GM19193 (cell line): ENCODE data around the gene GPR37.

Source experiments
- POLR2A ChIP-seq: IDR thresholded peaks from 4 replicates; pipeline ENCODE4 v1.6.1; 2011; ENCODE audit not compliant: insufficient read depth, insufficient read length; ENCODE audit errors: extremely low read depth

The GPR37 gene

DNA sequence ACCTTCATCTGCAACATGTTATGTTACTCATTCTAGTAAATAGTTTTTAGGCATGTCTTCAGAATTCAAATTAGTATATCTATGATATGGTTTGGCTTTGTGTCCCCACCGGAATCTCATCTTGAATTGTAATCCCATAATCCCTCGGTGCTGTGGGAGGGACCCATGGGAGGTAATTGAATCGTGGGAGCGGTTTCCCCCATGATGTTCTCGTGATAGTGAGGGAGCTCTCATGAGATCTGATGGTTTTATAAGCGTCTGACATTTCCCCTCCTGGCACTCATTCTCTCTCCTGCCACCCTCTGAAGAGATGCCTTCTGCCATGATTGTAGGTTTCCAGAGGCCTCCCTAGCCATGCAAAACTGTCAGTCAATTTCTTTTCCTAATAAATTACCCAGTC, 20.4 kb upstream of the GPR37 start:
- no peak for TF ChIP-seq POLR2A

GRCh38 chr7:124784879-124785818, 19.6 kb upstream of the GPR37 start:
- no peak for TF ChIP-seq POLR2A

DNA sequence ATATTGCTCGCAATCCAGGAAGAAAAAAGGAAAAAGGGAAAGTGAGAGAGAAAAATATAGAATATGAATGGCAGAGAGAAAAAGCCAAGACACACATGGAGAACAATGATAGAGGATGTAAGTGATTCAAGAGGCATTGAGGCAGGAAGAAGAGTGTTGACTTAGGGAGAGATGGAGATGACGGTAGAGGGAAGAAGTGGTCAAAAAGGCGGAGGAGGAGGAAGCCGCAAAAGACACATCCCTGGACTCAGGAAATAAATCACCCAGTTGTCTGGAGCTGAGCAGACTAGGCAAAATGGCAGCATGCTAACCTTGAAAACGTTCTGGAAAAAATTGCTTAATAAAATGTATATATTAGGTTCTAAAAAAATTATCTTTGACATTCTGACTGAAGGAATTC, 17.7 kb upstream of the GPR37 start:
- no peak for TF ChIP-seq POLR2A

GRCh38 chr7:124781907-124782734, 16.5 kb upstream of the GPR37 start:
- TF ChIP-seq POLR2A: no peak

- no peak for TF ChIP-seq POLR2A
Observed at GRCh38 chr7:124781418-124781817, 15.8 kb upstream of the GPR37 start.

GRCh38 chr7:124780608-124781007, 15.0 kb upstream of the GPR37 start:
- no peak for TF ChIP-seq POLR2A

GRCh38 chr7:124780056-124780455, 14.5 kb upstream of the GPR37 start:
- TF ChIP-seq POLR2A: no peak

DNA sequence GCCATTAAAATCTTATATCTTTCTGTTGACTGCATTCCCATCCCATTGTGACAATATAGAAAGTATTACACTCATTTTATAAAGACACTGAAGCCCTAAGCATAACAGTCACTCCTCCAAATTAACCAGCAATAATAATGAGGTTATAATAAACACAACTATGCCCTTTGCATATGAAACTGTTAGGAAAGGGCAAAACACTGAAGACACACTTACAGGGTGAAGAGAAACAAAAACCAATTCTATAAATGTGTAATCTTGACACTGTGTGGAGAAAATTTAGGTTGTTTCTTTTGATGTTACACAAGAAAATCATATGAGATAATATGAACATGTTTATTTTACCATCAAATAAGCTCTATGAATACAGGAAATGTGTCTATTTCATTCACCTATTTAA, 14.0 kb upstream of the GPR37 start:
- TF ChIP-seq POLR2A: no peak

DNA sequence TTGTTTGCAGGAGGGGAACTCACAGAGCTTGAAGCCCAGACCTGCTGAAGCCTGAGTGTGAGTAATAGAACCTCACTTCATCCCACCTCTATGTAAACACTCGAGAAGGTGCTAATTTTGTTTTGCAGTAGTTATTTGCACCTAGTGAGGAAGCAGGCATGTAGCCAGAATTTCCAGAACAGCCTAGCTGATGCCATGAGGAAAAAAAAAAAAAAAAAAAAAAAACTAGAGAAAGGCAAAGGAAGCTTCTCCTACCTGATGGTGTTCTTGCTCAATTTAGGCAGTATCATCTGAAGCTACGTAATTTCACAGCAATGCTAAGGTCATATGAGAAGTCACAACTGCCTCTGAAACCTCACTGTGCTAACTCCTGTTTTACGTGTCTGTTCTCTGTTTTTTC, 13.6 kb upstream of the GPR37 start:
- no peak for TF ChIP-seq POLR2A

DNA sequence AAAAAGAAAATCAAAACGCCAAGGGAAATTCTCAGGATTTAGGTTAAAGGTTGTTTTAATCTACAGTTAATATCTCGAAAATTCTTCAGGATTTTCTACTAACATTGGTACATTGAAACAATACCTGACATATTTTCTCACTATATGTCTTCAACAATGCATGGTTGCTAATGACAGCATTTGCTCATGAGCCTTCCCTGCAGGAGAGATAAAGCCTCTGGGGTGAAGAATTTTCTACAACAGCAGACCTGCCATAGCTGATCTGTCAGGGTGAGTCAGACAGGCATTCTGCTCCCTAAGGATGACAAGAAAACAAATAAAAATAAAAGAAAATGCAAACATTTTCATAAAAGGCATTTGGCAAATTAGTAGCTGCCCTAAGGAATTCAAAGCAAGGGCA, 11.7 kb upstream of the GPR37 start:
- no peak for TF ChIP-seq POLR2A

- TF ChIP-seq POLR2A: no peak
Observed at GRCh38 chr7:124776153-124776552, 10.6 kb upstream of the GPR37 start.

- no peak for TF ChIP-seq POLR2A
Observed at GRCh38 chr7:124775422-124775821, 9.8 kb upstream of the GPR37 start.

GRCh38 chr7:124773938-124774337, 8.3 kb upstream of the GPR37 start:
- no peak for TF ChIP-seq POLR2A

- TF ChIP-seq POLR2A: no peak
Observed at GRCh38 chr7:124773339-124773738, 7.7 kb upstream of the GPR37 start.

DNA sequence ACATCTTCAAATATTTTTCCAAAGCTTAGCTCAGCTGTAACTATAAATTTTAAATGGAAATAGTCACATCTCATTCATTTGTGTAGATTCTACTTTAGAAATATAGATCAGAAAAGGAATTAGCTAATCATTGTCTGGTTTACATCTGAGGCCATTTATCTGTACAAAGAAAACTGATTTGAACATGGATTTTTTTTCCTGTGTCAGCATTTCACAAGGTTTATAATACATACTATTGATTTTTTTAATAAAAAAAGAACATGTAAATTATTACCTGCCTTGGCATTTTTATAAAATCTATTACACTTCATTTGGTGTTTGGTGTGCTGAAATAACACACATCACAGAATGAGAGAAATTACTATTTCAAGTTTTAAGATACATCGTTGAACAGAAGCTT, 3.5 kb upstream of the GPR37 start:
- no peak for TF ChIP-seq POLR2A

GRCh38 chr7:124768525-124768924, 2.9 kb upstream of the GPR37 start:
- no peak for TF ChIP-seq POLR2A
